A673 (cell line): Measurements from ENCODE around the gene SELENON. TPM values are rescaled to one million over a fixed set of nuclear protein-coding genes. Genes with fewer than 3 reads are reported as not detected.

Experiments used
- BruUV-seq: library from RNA; stranded (reverse); fragments of 400-500 nt; replicated peaks from 2 replicates; lab custom pipeline; 2021; lab: Mats Ljungman, UMichigan
- CTCF ChIA-PET: fragments of 300-600 bp; sonication (Branson Sonifier 250); formaldehyde crosslinking; loops from one replicate; lab custom pipeline; 2022; ENCODE audit warnings: antibody characterized with exemption; lab: Charles Lee
- POLR2A ChIA-PET: fragments of 300-600 bp; sonication (Branson Sonifier 250); formaldehyde crosslinking; loops from one replicate; lab custom pipeline; 2022; ENCODE audit warnings: antibody characterized with exemption; ENCODE audit not compliant: low non-redundant PET; lab: Charles Lee
- DNase-seq: peaks from one replicate; pipeline ENCODE4 v3.0.0-alpha.2; 2015; ENCODE audit warnings: low spot score
- H3K27ac ChIP-seq: fragments of 200-600 bp; sonication (generic); 2 replicates; pipeline ENCODE4 v1.5.1; 2016; ENCODE audit warnings: mixed run types, low read depth, mild to moderate bottlenecking, mixed read lengths, antibody characterized with exemption, low read length; ENCODE audit not compliant: poor library complexity, severe bottlenecking
- H3K27me3 ChIP-seq: fragments of 200-600 bp; sonication (generic); replicated peaks from 2 replicates; pipeline ENCODE4 v1.6.1; 2017; ENCODE audit warnings: mixed run types, low read depth, mild to moderate bottlenecking, mixed read lengths, antibody characterized with exemption, low read length; ENCODE audit not compliant: insufficient read depth, poor library complexity
- H3K36me3 ChIP-seq: fragments of 200-600 bp; sonication (generic); 2 replicates; pipeline ENCODE4 v1.6.1; 2016; ENCODE audit warnings: mixed run types, mild to moderate bottlenecking, mixed read lengths, antibody characterized with exemption, low read length; ENCODE audit not compliant: insufficient read depth, poor library complexity, severe bottlenecking
- H3K4me1 ChIP-seq: fragments of 200-600 bp; sonication (generic); 2 replicates; pipeline ENCODE4 v1.6.1; 2017; ENCODE audit warnings: mixed run types, mild to moderate bottlenecking, mixed read lengths, antibody characterized with exemption, low read length; ENCODE audit not compliant: insufficient read depth, poor library complexity, severe bottlenecking
- H3K4me3 ChIP-seq: fragments of 200-600 bp; sonication (generic); 2 replicates; pipeline ENCODE4 v1.5.1; 2016; ENCODE audit warnings: low read depth, mixed run types, mild to moderate bottlenecking, mixed read lengths, low read length; ENCODE audit not compliant: poor library complexity, severe bottlenecking
- H3K9me3 ChIP-seq: fragments of 200-600 bp; sonication (generic); 2 replicates; pipeline ENCODE4 v1.6.1; 2016; ENCODE audit warnings: mixed run types, low read depth, mild to moderate bottlenecking, mixed read lengths, antibody characterized with exemption, low read length; ENCODE audit not compliant: poor library complexity, severe bottlenecking
- EZH2 ChIP-seq: fragments of 200-600 bp; sonication (generic); IDR thresholded peaks from 2 replicates; pipeline ENCODE4 v1.6.1; 2017; ENCODE audit warnings: borderline replicate concordance, low read depth, mild to moderate bottlenecking, mixed read lengths, antibody characterized with exemption, low read length; ENCODE audit not compliant: poor library complexity, severe bottlenecking
- intact Hi-C: fragments of 100-400 bp; cut with micrococcal nuclease; formaldehyde crosslinking; loops from one replicate; pipeline ENCODE4 v1.10.0; 2022; ENCODE audit not compliant: unreplicated experiment
- total RNA-seq: library from RNA; stranded (reverse); gene quantifications from 2 replicates; pipeline ENCODE4 v1.2.3, GENCODE V29; 2021
- TF ChIP-seq, protein P1 (sequence below): fragments of 300-800, 200-600 bp; sonication (generic); conservative IDR thresholded peaks from 2 replicates; pipeline ENCODE4 v1.5.1; 2017; ENCODE audit warnings: low read depth, mild to moderate bottlenecking, antibody characterized with exemption, low read length, moderate library complexity, mixed read lengths

Gene SELENON
- total RNA-seq, 1 experiment from 2014 or later = 50.4 TPM

DNA sequence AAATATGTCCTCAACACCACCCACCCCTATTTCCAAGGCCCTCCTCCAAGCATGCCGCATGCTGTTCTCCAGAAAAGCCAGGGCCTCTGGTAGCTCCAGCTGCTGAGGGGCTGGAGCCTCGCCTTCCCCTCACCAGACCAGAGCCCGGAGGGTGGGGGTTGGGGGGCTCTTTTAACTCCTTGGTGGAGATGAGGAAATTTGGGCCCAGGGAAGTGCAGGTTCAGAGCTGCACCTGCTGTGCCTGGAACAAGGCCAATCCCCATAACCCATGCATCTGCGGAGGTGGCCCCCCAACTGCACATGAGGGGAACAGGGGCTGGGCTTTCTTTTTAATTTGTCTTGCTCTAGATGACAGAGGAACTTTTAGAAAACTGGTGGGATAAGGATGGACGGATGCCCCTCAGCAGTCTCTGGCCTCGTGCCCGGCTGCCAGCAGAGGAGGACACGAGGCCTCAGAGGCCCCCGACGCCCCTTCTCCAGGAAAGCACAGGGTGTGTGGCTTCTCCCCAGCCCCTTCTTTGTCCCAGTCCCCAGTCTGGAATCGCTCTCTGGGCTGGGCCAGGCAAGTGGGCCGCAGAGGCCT is 550 bp upstream of the SELENON start:
- Histone ChIP-seq H3K4me3 (peak overlapping the region; percentile 49), H3K4me1 (peaks cover 6% of the 10 kb centered on the region), H3K27ac (no peak overlapping the region), H3K27me3 (no peaks in the 10 kb centered on the region), H3K9me3 (no peaks in the 10 kb centered on the region), H3K36me3 (no peaks in the 10 kb centered on the region)
- TF ChIP-seq EZH2 = no peak
- TF ChIP-seq, protein P1, sequence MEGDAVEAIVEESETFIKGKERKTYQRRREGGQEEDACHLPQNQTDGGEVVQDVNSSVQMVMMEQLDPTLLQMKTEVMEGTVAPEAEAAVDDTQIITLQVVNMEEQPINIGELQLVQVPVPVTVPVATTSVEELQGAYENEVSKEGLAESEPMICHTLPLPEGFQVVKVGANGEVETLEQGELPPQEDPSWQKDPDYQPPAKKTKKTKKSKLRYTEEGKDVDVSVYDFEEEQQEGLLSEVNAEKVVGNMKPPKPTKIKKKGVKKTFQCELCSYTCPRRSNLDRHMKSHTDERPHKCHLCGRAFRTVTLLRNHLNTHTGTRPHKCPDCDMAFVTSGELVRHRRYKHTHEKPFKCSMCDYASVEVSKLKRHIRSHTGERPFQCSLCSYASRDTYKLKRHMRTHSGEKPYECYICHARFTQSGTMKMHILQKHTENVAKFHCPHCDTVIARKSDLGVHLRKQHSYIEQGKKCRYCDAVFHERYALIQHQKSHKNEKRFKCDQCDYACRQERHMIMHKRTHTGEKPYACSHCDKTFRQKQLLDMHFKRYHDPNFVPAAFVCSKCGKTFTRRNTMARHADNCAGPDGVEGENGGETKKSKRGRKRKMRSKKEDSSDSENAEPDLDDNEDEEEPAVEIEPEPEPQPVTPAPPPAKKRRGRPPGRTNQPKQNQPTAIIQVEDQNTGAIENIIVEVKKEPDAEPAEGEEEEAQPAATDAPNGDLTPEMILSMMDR = no peak
- ChIA-PET CTCF (interaction anchor here (0.7 kb wide), 1 partner anchor 180 kb away, joined by 3 read pairs; no protein-coding TSS in a partner anchor), POLR2A (no interaction called here)
- intact Hi-C loops = no loop called here
- DNase-seq = no peak
- BruUV-seq = no TSS peak

DNA sequence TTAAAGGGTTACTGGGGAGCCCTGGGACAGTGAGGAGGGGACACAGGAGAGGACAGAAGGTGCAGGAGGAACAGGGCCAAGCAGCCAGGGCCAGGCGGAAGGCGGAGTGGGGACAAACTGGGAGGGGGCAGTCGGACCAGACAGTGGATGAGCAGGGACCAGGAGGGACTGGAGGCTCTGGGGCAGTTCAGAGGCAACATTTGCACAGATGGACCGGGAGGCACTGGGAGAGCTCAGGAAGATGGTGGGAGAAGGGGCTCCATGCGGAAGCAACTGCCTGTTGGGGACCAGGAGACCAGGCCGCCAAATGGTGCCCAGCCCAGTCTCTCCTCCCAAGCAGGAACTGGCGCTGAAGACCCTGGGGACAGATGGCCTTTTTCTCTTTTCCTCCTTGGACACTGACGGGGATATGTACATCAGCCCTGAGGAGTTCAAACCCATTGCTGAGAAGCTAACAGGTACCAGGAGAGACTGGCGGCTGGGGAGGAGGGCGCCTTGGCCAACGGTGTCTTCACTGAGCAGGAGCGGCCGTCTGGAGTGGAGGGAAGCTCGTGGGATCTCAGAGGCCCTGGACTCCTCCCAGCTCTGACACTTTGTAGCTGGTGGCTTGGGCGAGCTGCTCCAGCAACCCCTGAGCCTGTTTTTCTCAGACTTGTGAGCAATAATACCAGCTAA is 847 bp downstream of the SELENON start:
- H3K27ac ChIP-seq = peak overlapping the region; percentile 61
- peaks cover 3% of the 10 kb centered on the region for H3K36me3 ChIP-seq
- ChIA-PET CTCF (no interaction called here), POLR2A (no interaction called here)
- DNase-seq = no peak
- TF ChIP-seq EZH2 = no peak
- TF ChIP-seq, protein P1 = no peak
- intact Hi-C loops = no loop called here
- BruUV-seq = no TSS peak
- H3K4me3 ChIP-seq = peak overlapping the region; percentile 57
- peaks cover 6% of the 10 kb centered on the region for H3K4me1 ChIP-seq
- H3K27me3 ChIP-seq = no peaks in the 10 kb centered on the region
- H3K9me3 ChIP-seq = no peaks in the 10 kb centered on the region

DNA sequence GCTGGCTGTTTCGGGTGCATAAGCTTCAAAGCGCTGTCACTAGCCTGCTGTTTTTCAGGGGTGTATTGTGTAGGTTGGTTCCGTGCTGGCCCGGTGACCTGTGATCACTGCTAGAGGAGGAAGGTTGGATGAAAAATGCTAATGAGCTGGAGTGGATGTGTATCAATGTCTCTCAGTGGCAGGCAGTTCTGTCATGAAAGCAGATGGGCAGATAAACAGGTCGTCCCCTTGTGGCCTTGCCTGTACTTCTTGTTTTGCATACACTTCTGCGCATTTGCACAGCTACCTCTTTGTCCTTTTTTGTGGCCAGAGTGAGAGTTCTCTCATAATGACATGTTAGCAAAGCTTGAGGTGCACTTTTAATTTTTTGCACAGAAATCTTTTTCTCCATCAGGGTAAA is 2.9 kb downstream of the SELENON start:
- peaks cover 3% of the 10 kb centered on the region for H3K36me3 ChIP-seq
- H3K4me1 ChIP-seq = peaks cover 6% of the 10 kb centered on the region
- TF ChIP-seq EZH2 = no peak
- TF ChIP-seq, protein P1 = no peak
- no peak overlapping the region for H3K4me3 ChIP-seq
- DNase-seq = no peak
- TSS peak; percentile 65 for BruUV-seq
- H3K27ac ChIP-seq = no peak overlapping the region
- ChIA-PET POLR2A (no interaction called here), CTCF (no interaction called here)
- H3K27me3 ChIP-seq = no peaks in the 10 kb centered on the region
- intact Hi-C loops = loop anchor here (2.0 kb wide), 1 partner anchor 194 kb away; no protein-coding TSS in a partner anchor
- H3K9me3 ChIP-seq = no peaks in the 10 kb centered on the region
